ENCODE data around the gene APAF1.

DNA sequence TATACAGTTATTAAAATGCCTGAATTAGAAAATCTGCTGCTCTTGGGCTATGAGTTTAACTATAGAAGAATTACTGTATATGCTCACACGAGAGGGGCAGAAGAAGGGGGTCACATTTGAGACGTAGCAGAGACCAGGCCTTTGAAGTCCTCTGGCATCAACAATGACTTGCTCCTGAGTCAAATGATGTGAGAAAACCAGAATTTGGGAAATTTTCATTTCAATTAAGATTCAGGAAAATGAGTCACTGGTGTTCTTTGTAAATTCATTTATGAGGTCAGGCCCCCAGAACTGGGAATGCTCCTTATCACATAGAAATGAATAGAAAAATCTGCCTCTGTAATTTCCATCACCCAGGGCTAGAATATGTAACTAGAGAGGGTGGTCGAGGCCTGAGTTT is 92.9 kb downstream of the APAF1 start:
- TF ChIP-seq, protein P1, sequence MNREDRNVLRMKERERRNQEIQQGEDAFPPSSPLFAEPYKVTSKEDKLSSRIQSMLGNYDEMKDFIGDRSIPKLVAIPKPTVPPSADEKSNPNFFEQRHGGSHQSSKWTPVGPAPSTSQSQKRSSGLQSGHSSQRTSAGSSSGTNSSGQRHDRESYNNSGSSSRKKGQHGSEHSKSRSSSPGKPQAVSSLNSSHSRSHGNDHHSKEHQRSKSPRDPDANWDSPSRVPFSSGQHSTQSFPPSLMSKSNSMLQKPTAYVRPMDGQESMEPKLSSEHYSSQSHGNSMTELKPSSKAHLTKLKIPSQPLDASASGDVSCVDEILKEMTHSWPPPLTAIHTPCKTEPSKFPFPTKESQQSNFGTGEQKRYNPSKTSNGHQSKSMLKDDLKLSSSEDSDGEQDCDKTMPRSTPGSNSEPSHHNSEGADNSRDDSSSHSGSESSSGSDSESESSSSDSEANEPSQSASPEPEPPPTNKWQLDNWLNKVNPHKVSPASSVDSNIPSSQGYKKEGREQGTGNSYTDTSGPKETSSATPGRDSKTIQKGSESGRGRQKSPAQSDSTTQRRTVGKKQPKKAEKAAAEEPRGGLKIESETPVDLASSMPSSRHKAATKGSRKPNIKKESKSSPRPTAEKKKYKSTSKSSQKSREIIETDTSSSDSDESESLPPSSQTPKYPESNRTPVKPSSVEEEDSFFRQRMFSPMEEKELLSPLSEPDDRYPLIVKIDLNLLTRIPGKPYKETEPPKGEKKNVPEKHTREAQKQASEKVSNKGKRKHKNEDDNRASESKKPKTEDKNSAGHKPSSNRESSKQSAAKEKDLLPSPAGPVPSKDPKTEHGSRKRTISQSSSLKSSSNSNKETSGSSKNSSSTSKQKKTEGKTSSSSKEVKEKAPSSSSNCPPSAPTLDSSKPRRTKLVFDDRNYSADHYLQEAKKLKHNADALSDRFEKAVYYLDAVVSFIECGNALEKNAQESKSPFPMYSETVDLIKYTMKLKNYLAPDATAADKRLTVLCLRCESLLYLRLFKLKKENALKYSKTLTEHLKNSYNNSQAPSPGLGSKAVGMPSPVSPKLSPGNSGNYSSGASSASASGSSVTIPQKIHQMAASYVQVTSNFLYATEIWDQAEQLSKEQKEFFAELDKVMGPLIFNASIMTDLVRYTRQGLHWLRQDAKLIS (CRISPR knock-in tag; IDR thresholded peaks at IDR 0.05): no peak
- no peak for TF ChIP-seq HNRNPLL (IDR thresholded peaks at IDR 0.05; ENCODE audit: low read depth, low read length, poor library complexity, severe bottlenecking)
- no peak for TF ChIP-seq MAFK (IDR thresholded peaks at IDR 0.05; ENCODE audit: low read length)
- TF ChIP-seq, protein P2, sequence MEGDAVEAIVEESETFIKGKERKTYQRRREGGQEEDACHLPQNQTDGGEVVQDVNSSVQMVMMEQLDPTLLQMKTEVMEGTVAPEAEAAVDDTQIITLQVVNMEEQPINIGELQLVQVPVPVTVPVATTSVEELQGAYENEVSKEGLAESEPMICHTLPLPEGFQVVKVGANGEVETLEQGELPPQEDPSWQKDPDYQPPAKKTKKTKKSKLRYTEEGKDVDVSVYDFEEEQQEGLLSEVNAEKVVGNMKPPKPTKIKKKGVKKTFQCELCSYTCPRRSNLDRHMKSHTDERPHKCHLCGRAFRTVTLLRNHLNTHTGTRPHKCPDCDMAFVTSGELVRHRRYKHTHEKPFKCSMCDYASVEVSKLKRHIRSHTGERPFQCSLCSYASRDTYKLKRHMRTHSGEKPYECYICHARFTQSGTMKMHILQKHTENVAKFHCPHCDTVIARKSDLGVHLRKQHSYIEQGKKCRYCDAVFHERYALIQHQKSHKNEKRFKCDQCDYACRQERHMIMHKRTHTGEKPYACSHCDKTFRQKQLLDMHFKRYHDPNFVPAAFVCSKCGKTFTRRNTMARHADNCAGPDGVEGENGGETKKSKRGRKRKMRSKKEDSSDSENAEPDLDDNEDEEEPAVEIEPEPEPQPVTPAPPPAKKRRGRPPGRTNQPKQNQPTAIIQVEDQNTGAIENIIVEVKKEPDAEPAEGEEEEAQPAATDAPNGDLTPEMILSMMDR (IDR thresholded peaks at IDR 0.05 in 2 of 3, conservative IDR thresholded peaks at IDR 0.05 in 1 of 3; ENCODE audit: insufficient read depth in 2 of 3, low read depth in 1 of 3, low read length in 3 of 3): no peak
- no peak for TF ChIP-seq ZNF644 (tag; IDR thresholded peaks at IDR 0.05; ENCODE audit: low read depth)
- no peak for TF ChIP-seq TEAD1 (CRISPR knock-in tag; IDR thresholded peaks at IDR 0.05)

Measured in K562 (cell line).